ENCODE results near the gene TMEM132A.

The TMEM132A gene

GRCh38 chr11:60942970-60943565, 18.8 kb downstream of the TMEM132A start:
- DNase-seq (ENCODE audit: insufficient read length, low spot score): no peak
- FAIRE-seq: no peak
- TF ChIP-seq PAX5 (IDR thresholded peaks at IDR 0.05; ENCODE audit: insufficient read depth, low read length, severe bottlenecking) (no peak), POLR2A (IDR thresholded peaks at IDR 0.05; ENCODE audit: low read depth, low read length) (no peak), POU2F2 (IDR thresholded peaks at IDR 0.05; ENCODE audit: low read depth, low read length) (no peak), TAF1 (IDR thresholded peaks at IDR 0.05; ENCODE audit: low read depth, low read length) (no peak), SPI1 (IDR thresholded peaks at IDR 0.05; ENCODE audit: low read depth, low read length) (no peak), POLR2AphosphoS5 (IDR thresholded peaks at IDR 0.05; ENCODE audit: low read depth, low read length) (no peak)

GRCh38 chr11:60944490-60945294, 20.4 kb downstream of the TMEM132A start:
- no peak for FAIRE-seq
- TF ChIP-seq PAX5 (IDR thresholded peaks at IDR 0.05; ENCODE audit: insufficient read depth, low read length, severe bottlenecking) (no peak), POLR2AphosphoS5 (IDR thresholded peaks at IDR 0.05; ENCODE audit: low read depth, low read length) (no peak), POLR2A (IDR thresholded peaks at IDR 0.05; ENCODE audit: low read depth, low read length) (no peak), SPI1 (IDR thresholded peaks at IDR 0.05; ENCODE audit: low read depth, low read length) (no peak), POU2F2 (IDR thresholded peaks at IDR 0.05; ENCODE audit: low read depth, low read length) (no peak), TAF1 (IDR thresholded peaks at IDR 0.05; ENCODE audit: low read depth, low read length) (no peak)
- DNase-seq (ENCODE audit: insufficient read length, low spot score): no peak

- no peak for FAIRE-seq
Observed at GRCh38 chr11:60945295-60945667, 21.0 kb downstream of the TMEM132A start.

GRCh38 chr11:60946601-60947264, 22.5 kb downstream of the TMEM132A start:
- FAIRE-seq (no peak), DNase-seq (ENCODE audit: insufficient read length, low spot score) (no peak)
- TF ChIP-seq PAX5 (IDR thresholded peaks at IDR 0.05; ENCODE audit: insufficient read depth, low read length, severe bottlenecking) (no peak), TAF1 (IDR thresholded peaks at IDR 0.05; ENCODE audit: low read depth, low read length) (no peak), POLR2AphosphoS5 (IDR thresholded peaks at IDR 0.05; ENCODE audit: low read depth, low read length) (no peak), POLR2A (IDR thresholded peaks at IDR 0.05; ENCODE audit: low read depth, low read length) (no peak), SPI1 (IDR thresholded peaks at IDR 0.05; ENCODE audit: low read depth, low read length) (no peak), POU2F2 (IDR thresholded peaks at IDR 0.05; ENCODE audit: low read depth, low read length) (no peak)

More at GRCh38 chr11:60945295-60945667, 21.0 kb downstream of the TMEM132A start:
- no peak for DNase-seq (ENCODE audit: insufficient read length, low spot score)
- TF ChIP-seq TAF1 (IDR thresholded peaks at IDR 0.05; ENCODE audit: low read depth, low read length): no peak
- TF ChIP-seq SPI1 (IDR thresholded peaks at IDR 0.05; ENCODE audit: low read depth, low read length): no peak
- TF ChIP-seq POLR2A (IDR thresholded peaks at IDR 0.05; ENCODE audit: low read depth, low read length): no peak
- no peak for TF ChIP-seq PAX5 (IDR thresholded peaks at IDR 0.05; ENCODE audit: insufficient read depth, low read length, severe bottlenecking)
- no peak for TF ChIP-seq POLR2AphosphoS5 (IDR thresholded peaks at IDR 0.05; ENCODE audit: low read depth, low read length)
- TF ChIP-seq POU2F2 (IDR thresholded peaks at IDR 0.05; ENCODE audit: low read depth, low read length): no peak

DNA sequence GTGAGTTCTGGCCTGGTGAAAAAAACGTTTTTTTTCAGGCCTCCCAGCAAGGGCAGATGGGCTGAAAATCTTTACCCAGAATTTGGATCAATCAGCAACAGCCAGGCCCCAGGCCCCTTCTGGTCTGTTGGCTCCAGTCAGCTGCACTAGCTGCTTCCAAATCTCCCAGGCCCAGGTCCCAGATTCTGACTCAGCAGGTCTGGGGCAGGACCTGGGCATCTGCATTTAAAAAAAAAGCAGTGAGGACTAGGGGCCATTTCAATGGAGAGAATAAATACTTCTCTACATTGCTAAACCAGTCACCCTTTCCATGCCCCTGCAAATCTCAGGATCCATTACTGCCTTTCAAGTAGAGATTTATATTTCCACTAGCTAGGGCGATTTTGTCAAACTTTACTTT, 23.4 kb downstream of the TMEM132A start:
- DNase-seq (ENCODE audit: insufficient read length, low spot score): no peak
- no peak for TF ChIP-seq POU2F2 (IDR thresholded peaks at IDR 0.05; ENCODE audit: low read depth, low read length)
- TF ChIP-seq SPI1 (IDR thresholded peaks at IDR 0.05; ENCODE audit: low read depth, low read length): no peak
- no peak for TF ChIP-seq POLR2A (IDR thresholded peaks at IDR 0.05; ENCODE audit: low read depth, low read length)
- TF ChIP-seq TAF1 (IDR thresholded peaks at IDR 0.05; ENCODE audit: low read depth, low read length): no peak
- no peak for TF ChIP-seq POLR2AphosphoS5 (IDR thresholded peaks at IDR 0.05; ENCODE audit: low read depth, low read length)
- no peak for TF ChIP-seq PAX5 (IDR thresholded peaks at IDR 0.05; ENCODE audit: insufficient read depth, low read length, severe bottlenecking)
- no peak for FAIRE-seq

- FAIRE-seq: no peak
- no peak for DNase-seq (ENCODE audit: insufficient read length, low spot score)
- no peak for TF ChIP-seq PAX5 (IDR thresholded peaks at IDR 0.05; ENCODE audit: insufficient read depth, low read length, severe bottlenecking)
- TF ChIP-seq POU2F2 (IDR thresholded peaks at IDR 0.05; ENCODE audit: low read depth, low read length): no peak
- no peak for TF ChIP-seq TAF1 (IDR thresholded peaks at IDR 0.05; ENCODE audit: low read depth, low read length)
- no peak for TF ChIP-seq POLR2A (IDR thresholded peaks at IDR 0.05; ENCODE audit: low read depth, low read length)
- no peak for TF ChIP-seq POLR2AphosphoS5 (IDR thresholded peaks at IDR 0.05; ENCODE audit: low read depth, low read length)
Observed at GRCh38 chr11:60948250-60948649, 24.0 kb downstream of the TMEM132A start.

- FAIRE-seq: peak; percentile 84
Observed at GRCh38 chr11:60950024-60950423, 25.8 kb downstream of the TMEM132A start.

GRCh38 chr11:60950933-60951605, 26.8 kb downstream of the TMEM132A start:
- peak; percentile 97 for FAIRE-seq
- TF ChIP-seq POU2F2 (IDR thresholded peaks at IDR 0.05; ENCODE audit: low read depth, low read length) (no peak), TAF1 (IDR thresholded peaks at IDR 0.05; ENCODE audit: low read depth, low read length) (peak; percentile 36; the same call in 1 of the 2 replicates), PAX5 (IDR thresholded peaks at IDR 0.05; ENCODE audit: insufficient read depth, low read length, severe bottlenecking) (no peak), SPI1 (IDR thresholded peaks at IDR 0.05; ENCODE audit: low read depth, low read length) (no peak), POLR2AphosphoS5 (IDR thresholded peaks at IDR 0.05; ENCODE audit: low read depth, low read length) (no peak), POLR2A (IDR thresholded peaks at IDR 0.05; ENCODE audit: low read depth, low read length) (peak; percentile 30; the same call in 1 of the 2 replicates)
- no peak for DNase-seq (ENCODE audit: insufficient read length, low spot score)

More at GRCh38 chr11:60950024-60950423, 25.8 kb downstream of the TMEM132A start:
- TF ChIP-seq TAF1 (IDR thresholded peaks at IDR 0.05; ENCODE audit: low read depth, low read length) (no peak), POU2F2 (IDR thresholded peaks at IDR 0.05; ENCODE audit: low read depth, low read length) (no peak), PAX5 (IDR thresholded peaks at IDR 0.05; ENCODE audit: insufficient read depth, low read length, severe bottlenecking) (no peak), SPI1 (IDR thresholded peaks at IDR 0.05; ENCODE audit: low read depth, low read length) (no peak), POLR2A (IDR thresholded peaks at IDR 0.05; ENCODE audit: low read depth, low read length) (no peak), POLR2AphosphoS5 (IDR thresholded peaks at IDR 0.05; ENCODE audit: low read depth, low read length) (no peak)
- no peak for DNase-seq (ENCODE audit: insufficient read length, low spot score)

Measured in GM12891 (cell line).